CD1c-positive myeloid dendritic cell (primary cell): ENCODE data around the gene ADPRHL1.

Source experiments
- DNase-seq: peaks from one replicate; pipeline ENCODE4 v3.0.0-alpha.2; 2016; ENCODE audit errors: extremely low spot score

ADPRHL1 gene

DNA sequence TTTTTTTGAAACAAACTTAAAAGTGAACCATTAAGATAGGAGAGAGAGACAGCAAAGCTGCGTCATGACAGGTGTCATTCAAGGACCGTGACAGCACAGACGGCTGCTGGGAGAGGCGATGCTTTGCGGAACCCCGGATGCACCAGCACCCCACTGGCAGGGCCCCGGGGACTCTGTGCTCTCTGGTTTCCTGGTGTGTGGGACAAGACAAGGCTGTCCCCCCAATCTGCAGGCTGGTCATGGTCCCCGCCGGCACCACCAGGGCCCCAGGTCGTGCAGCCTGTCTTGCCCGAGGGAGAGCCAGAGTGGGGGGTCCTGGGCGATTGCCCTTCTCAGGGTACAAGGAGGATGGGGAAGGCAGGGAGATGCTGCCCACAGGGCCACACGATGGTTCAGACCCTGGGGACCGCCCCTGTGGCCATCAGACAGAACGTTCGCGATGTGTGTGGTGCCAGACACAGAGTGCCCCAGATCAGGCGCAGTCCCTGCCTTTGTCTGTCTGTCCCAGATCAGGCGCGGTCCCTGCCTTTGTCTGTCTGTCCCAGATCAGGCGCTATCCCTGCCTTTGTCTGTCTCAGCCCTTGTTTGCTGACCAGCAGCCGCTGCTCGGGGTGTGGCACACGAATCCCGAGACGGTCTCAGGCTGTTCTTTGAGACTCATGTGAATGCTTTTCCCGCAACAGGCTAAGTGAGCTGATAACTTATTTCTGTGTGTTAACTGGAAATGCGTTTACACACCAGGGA lies 36.1 kb downstream of the ADPRHL1 start:
- DNase-seq: no peak

DNA sequence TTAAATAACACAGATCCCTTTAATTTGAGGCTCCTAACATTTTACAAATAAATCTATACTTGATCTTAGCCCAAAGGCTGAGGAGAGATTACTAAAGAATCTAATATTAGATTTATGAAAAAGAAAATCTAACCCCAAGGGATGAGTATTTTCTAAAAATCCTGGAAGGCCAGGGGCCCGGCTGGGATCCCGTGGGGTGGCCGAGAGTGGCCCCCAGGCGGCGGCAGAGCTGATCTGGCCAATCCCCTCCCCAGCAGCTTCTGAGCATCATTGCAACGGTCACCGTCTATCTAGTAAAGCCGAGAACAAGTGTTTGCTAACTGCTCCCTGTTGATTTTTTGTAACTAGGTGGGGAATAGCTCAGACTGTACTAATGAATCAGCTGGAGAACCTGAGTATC lies 37.5 kb downstream of the ADPRHL1 start:
- DNase-seq: no peak

DNA sequence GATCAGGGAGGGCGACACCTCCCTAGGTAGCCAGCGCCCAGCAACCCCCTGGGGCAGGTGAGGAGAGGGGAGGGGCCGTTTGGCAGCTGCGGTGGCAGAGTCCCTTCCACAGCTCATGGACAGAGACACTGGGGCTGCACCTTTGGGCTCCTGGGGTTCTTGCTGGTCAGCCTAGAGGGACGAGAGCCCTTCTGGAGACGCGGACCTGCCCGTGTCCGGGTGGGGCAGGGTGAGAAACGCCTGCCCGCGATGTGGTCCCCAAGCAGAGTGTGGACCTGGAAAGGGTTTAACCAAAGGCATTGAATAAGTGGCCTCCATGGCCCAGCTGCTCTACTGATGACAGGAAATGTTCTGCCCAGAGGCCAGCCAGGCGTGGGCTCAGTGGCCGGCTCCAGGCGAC lies 38.3 kb downstream of the ADPRHL1 start:
- DNase-seq: no peak

DNA sequence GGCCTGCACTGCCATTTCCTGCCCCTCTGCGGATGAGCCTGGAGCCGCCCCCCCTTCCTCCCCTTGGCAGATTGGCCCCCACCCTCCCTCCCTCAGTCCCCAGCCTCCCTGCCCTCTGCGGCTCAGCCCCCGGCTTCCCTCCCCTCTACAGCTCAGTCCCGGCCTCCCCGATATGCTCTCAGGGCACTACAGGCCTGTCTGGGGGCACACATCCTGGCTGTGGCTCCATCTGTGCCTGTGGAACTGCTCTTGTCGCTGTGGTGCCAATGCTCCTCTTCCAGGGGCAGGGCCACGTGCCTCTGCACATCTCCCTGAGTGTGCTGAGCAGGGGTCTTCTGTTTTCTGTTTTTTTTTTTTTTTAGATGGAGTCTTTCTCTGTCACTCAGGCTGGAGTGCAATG lies 39.0 kb downstream of the ADPRHL1 start:
- DNase-seq: no peak

DNA sequence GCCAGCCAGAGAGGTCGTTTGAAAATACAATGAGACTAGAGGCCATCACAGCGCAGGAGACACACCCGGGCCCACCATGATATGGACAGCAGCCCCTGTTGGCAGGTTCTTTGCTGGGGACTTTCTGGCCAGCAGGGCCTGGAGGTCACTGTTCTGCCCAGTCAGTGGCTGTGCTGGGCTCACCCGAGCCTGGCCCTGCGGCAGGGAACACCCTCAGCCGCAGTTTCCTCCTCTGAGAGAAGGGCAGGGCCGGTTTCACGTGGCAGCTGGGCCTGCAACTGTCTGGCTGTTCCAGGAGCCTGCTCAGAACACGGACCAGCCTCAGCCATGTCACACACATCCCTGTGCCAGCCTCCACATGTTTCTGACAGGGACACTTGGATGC lies 39.4 kb downstream of the ADPRHL1 start:
- DNase-seq: no peak

DNA sequence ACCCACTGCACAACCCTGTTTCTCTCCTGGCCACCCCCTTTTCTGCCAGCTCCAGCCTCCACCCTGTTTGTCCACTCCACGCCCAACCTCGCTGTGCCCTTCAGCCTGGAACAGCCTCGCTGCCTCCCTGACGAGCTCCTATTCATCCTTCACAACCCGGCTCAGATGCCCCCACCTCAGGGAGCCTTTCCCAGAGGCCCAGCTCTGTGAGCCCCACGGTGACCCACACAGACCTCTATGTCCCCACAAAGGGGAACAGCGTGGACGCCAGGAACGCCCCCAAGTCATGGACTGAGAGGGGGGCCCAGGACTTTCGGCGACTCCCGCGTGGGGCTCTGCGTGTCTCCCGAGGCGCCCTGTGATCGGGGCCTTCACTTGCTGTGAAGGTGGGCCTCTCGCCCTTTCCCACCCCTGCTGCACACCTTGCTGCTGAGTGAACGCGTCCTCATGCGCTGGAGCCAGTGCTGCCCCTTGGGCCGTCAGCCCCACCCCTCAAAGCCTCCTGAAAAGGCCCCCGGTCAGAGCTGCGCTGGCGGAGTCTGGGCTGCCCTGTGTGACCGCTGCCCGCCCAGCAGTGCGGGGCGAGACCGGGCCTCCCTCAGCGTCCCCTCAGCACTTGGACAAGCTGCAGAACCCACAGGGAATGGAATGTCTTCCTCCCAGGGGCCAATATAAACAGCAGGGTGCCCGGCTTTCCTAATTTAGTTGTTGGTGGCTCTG lies 40.0 kb downstream of the ADPRHL1 start:
- DNase-seq: no peak

DNA sequence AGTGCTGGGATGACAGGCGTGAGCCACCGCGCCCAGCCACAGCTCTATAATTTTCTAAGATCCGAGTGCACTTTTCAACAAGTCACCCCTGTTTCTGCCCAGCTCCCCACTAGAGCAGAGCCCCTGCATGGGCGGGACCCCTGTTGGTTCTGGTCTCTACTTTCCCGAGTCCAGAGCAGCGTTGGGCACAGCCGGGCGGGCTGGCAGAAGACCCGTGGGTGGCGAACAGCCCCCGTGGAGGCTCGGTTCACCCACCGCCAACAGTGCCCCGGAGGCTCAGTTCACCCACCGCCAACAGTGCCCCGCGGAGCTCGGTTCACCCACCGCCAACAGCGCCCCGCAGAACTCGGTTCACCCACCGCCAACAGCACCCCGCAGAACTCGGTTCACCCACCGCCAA lies 40.8 kb downstream of the ADPRHL1 start:
- DNase-seq: no peak

DNA sequence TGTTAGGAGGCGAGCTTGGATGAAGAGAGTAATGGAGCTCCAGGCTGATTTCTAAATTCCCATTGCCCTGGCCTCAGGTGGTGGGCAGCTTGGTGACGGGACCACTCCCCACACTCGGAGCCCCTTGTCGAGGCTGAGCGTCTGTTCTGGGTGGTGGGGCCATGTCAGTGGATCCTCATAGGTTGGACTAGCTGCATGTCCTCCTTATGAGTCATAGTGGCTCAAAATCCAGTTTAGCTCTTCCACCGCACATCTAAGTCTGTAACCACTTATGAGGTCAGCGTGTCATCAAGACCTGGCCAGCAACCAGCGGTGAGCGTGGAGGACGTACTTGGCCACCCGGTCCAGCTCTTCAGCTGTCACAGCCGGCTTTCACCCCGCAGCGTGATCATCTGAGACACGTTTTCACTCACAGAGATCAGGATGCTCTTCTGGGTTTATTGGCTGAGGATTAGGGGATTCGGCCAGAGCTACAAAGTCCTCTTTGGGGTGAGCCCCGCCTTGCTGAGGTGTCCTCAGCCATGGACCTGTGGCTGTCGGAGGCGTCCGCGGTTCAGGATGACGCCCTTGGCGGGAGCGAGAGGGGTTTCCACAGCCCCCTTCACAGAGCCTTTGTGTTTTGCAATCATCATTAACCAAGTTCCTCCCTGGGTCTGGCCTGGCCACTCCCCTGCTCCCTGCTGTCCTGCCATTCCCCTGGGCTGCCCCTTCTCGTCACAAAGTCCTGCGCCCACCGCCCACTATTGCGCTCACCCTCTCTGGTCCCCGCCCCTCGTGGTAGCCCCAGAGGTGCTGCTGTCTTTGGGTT lies 41.9 kb downstream of the ADPRHL1 start:
- DNase-seq: peak; percentile 2

DNA sequence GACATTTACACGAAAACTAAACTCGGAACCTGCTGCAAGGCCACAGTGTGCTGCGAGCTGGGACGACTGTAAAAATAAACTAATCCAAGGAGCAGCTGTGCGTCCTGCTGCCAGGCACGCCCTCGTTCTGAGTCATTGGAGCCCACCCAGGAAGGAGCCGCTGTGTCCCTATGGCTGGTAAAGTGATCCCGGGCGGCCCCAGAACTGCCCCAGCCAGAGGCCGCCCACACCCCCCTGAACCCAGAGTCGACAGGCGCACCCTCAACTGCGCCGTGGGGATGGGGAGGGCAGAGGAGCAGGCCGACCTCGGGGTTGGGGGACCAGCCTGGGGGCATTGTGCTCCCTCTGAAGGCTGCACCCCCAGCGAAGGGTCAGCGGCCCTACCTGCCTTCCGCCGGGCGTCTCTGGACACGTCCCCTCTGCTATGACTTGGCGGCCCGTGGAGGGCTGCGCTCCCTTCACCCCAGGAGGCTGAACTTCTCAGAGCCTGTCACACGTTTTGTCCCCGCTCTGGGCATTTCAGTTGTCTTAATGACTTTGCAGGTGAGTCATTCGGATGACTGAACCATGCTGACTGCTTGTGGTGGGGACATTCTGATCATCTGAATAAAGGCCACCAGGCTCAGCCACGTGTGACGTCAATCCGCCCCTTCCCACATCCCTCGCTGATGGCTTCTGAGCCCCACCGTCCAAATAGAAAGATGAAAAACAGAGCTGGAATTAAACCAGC lies 42.7 kb downstream of the ADPRHL1 start:
- no peak for DNase-seq

DNA sequence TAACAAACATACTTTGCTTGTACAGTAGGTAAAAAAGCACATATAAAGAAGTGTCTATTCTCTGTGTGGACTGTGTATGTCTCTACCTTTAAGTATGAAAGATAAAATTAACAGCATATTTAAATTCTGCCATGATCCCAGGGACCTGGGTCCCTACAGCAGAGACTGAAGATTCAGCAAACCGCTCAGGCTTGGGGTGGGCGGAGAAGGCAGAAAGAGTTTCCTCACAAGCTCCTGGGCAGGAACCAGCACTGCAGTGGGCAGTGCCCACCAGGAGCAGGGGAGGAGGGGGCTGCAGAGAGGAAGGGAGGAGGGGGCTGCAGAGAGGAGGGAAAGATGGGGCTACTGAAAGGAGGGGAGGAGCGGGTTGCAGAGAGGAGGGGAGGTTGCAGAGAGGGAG lies 44.7 kb downstream of the ADPRHL1 start:
- no peak for DNase-seq

DNA sequence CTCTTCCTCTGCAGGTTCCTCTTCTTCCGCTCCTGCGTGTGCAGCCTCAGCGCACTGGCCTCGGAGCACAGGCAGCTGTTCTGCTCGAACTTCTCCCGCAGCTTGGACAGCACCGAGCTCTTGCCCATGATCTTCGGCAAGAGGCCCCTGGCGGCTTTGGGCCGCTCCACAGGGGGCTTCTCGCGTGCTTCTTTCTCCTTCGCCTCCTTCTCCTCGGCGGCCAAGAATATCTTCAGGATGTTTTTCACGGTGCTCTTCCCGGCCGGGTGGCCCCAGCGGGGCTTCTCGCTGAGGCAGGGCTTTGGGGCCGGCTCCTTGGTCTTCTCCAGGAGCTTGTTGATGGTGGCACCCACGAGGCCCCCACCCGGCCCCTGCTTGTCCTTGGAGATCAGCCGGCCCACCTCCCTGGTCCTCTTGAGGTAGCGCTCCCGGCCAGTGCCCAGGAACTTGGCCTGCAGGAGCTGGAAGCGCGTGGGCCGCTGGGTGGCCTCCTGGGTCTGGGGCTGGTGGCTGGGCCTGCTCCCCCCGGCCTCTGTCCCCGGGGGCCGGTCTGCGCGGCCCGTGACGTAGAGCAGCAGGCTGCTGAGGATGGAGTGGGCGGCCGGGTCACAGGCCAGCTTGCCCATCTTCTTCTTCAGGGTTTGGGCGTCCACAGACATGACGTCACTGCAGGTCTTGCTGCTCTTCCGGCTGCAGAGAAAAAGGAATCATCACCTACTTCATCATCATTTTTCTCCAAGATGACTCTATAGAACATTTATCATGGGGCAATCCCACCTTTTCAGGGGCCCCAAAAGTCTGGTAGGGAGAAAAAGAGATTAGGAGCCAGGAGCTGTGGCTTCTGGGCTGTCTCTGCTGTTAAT lies 45.5 kb downstream of the ADPRHL1 start:
- DNase-seq: no peak

DNA sequence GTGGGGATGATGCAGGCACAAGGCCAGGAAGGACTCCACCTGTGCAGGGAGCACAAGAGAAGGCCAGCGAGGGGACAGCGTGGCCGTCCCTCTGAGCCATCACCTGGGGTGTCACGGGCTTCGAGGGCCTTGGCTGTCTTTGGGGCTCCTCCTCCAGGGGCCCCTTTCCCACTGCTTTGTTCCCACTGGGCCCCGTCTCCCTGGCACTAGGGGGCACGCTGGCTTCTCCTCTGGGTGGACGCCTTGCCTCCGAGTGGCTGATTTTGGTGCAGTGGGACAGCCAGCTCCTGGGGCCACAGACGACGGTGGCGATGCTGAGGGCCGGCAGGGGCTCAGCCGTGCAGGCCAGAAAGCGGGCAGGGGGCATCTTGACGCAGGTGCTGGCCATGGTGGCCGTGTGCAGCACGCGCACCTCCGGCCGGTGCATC lies 46.2 kb downstream of the ADPRHL1 start:
- no peak for DNase-seq

DNA sequence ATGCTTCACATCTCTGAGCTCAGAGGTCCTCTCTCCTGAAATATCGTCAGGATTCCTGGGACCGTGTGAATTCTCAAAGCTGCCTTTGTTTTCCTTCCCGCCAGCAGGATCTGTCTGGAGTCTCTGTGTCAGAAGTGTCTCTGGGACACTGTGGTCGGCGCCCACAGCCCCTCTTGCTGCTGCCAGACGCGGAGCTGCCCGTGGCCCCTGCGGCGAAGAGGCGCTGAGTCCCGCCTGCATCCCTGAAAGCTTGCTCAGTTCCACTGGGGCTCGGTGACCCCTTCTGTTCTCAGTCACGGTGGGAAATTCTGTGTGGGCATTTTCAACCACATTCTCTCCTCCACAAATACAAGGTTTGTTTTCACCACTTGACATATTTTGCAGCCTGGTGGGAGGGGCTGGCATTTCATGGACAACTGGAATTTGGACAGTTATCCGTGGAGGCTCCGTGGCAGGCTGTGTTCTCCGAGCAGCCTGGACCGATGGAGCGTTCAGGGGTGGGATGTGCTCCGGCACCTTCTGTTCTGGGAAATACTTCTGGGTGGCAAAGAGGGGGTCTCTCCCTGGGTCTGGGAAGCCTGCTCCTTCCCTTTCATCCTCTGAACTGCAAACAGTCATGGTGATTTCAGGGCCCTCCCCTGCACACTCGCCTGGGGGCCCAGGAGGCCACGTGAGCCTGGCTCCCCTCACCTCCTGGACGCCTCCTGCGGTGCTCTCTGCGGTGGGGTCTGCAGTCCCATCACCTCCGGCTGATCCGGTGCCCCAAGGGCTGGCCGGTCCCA lies 46.8 kb downstream of the ADPRHL1 start:
- DNase-seq: no peak

DNA sequence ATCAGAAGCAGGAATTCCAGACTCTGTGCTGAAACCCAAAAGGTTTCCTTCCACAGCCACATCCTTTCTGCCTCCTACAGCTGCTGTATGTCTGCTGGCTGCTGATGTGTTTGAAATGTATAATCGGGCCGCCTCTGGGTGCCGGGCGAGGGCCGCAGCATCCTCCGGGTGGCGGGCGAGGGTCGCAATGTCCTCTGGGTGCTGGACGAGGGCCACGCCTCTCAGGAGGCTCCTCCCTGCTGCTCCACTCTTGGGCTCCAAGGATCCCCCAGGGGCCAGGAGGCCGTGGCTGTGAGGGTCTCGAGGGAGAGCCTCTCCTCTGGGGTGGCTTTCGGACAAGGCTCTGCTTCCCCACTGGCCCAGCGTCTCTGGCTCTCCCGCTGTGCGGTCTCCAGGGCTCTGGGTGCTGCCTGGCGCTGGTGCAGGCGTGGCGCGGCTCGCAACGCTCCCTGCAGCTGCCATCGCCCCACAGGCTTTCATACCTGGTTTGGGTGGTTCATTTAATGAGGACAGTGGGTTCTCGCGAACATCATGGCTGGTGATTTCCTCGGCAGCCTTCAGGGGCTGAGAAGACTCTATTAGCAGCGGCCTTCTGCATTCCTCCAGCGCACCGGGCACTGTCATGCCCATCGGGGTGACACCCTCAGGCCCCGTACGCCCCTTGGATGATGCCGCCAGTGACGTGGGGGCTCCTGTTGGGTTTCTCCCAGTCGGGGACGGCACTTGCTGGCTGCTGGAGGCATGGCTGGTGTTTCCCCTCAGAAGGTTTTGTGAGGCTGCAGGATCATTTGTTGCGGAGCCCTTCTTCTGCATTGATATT lies 47.6 kb downstream of the ADPRHL1 start:
- no peak for DNase-seq

DNA sequence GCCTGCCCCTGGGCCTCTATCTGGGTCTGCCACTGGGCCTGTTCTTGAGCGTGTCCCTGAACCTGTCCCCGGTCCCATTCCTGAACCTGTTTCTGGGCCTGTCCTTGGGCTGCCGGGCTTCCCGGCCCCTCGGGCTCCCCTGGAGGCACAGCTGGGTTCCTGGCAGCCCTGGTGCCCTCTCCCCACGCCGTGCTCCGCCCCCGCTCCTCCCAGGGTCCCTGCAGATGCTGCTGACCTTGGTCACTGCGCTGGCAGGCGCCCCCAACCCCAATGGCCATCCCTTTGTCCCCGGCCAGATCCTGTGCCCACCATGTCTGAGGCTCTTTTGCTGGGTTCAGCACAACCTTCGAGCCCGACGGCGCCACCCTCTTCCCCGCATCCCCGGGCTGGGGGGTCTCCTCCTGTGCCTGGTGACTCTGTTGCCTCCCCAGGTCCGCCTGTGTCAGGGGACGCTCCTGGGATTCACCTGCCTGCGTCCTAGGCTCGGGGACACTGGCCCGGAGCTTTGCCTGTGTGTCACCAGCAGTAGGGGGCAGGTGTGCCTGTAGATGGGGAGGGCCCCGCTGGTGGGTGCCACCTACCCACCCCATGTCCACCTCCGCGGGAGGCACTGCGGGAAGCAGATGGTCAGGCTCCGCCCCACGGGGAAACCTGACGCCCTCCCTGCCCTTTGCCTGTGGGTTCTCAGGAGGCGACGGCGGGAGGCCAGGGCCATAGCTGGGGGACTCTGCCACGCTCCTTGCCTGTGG lies 48.4 kb downstream of the ADPRHL1 start:
- no peak for DNase-seq

DNA sequence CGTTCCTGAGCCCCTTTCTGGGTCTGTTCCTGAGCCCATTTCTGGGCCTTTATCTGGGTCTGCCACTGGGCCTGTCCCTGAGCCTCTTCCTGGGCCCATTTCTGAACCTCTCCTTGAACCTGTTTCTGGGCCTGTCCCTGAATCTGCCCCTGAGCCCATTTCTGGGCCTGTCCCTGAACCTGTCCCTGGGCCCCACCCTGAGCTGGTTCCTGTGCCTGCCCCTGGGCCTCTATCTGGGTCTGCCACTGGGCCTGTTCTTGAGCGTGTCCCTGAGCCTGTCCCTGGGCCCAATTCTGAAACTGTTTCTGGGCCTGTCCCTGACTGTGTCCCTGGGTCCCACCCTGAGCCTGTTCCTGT lies 48.9 kb downstream of the ADPRHL1 start:
- DNase-seq: no peak

DNA sequence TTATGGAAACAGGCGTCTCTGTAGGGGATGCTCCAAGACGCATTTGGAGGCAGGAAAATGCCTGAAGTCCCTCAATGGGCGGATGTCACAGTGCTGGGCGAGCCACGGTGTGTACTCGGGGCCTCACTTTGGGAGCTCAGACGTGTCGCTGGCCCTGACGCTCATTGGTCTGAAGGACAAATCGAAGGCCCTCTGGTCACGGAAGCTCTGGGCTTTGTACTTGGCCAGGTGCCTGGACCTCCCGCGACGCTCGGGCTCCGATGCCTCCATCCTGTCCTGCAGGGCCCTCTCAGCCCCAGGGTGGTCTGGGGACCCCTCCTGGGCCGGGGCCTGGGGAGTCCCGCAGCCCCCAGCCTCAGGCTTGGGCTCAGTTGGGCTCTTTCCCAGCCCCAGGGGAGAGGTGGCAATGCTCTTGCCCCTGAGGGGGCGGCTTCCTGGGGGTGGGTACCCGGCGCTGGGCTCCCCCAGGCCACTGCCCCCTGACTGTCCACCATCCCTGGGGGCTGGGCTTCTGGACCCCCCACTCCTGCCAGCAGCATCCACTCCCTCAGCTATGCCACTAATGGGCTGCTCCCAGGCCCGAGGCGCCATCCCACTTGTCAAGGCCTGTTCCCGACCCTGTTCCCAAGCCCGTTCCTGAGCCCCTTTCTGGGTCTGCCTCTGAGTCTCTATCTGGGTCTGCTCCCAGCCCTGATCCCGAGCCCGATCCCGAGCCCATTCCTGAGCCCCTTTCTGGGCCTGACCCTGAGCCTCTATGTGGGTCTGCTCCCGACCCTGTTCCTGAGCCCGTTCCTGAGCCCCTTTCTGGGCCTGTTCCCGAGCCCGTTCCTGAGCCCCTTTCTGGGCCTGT lies 49.8 kb downstream of the ADPRHL1 start:
- no peak for DNase-seq
